Caco-2 (cell line): ENCODE data around the gene DNAJA4. TPM values are rescaled to one million over a fixed set of nuclear protein-coding genes. Genes with fewer than 3 reads are reported as not detected.

Source experiments
- BruUV-seq: library from RNA; stranded (reverse); fragments of 400-500 nt; replicated peaks from 2 replicates; lab custom pipeline; 2021; lab: Mats Ljungman, UMichigan
- CTCF ChIA-PET: fragments of 300-600 bp; sonication (Branson Sonifier 250); formaldehyde crosslinking; loops from one replicate; lab custom pipeline; 2022; ENCODE audit warnings: antibody characterized with exemption; lab: Charles Lee
- POLR2A ChIA-PET: fragments of 300-600 bp; sonication (Branson Sonifier 250); formaldehyde crosslinking; loops from one replicate; lab custom pipeline; 2022; ENCODE audit warnings: antibody characterized with exemption; lab: Charles Lee
- DNase-seq, 2 experiments: peaks; one replicate each; pipeline versions ENCODE4 v3.0.0 to v3.0.0-alpha.2; 2020 to 2022
- H3K27me3 ChIP-seq: replicated peaks from 2 replicates; pipeline ENCODE4 v1.6.0; 2011; ENCODE audit warnings: low read length; ENCODE audit not compliant: control insufficient read depth, insufficient read depth
- H3K36me3 ChIP-seq: 2 replicates; pipeline ENCODE4 v1.5.1; 2011; ENCODE audit warnings: low read length; ENCODE audit not compliant: control insufficient read depth, insufficient read depth
- H3K4me1 ChIP-seq: fragments of 250-450 bp; sonication (Bioruptor Pico); 2 replicates; pipeline ENCODE4 v1.5.1; 2020; ENCODE audit warnings: mild to moderate bottlenecking
- H3K4me3 ChIP-seq: 2 replicates; pipeline ENCODE4 v1.5.1; 2011; ENCODE audit warnings: low read depth, mild to moderate bottlenecking, control low read depth, low read length
- H3K9me3 ChIP-seq: fragments of 250-450 bp; sonication (Bioruptor Pico); 2 replicates; pipeline ENCODE4 v1.5.1; 2020; ENCODE audit warnings: mild to moderate bottlenecking, moderate library complexity
- H3K27ac Mint-ChIP-seq: one replicate; pipeline ENCODE4 v1.8.0; 2022; ENCODE audit warnings: mixed read lengths; ENCODE audit not compliant: unreplicated experiment
- H3K27me3 Mint-ChIP-seq: one replicate; pipeline ENCODE4 v1.8.0; 2022; ENCODE audit warnings: mixed read lengths; ENCODE audit not compliant: insufficient read depth, unreplicated experiment
- H3K36me3 Mint-ChIP-seq: one replicate; pipeline ENCODE4 v1.8.0; 2022; ENCODE audit warnings: mild to moderate bottlenecking, mixed read lengths; ENCODE audit not compliant: insufficient read depth, unreplicated experiment
- H3K4me1 Mint-ChIP-seq: one replicate; pipeline ENCODE4 v1.8.0; 2022; ENCODE audit warnings: low read depth, mixed read lengths; ENCODE audit not compliant: unreplicated experiment
- H3K4me3 Mint-ChIP-seq: one replicate; pipeline ENCODE4 v1.8.0; 2022; ENCODE audit warnings: mild to moderate bottlenecking, moderate library complexity, mixed read lengths; ENCODE audit not compliant: unreplicated experiment
- H3K9me3 Mint-ChIP-seq: one replicate; pipeline ENCODE4 v1.8.0; 2022; ENCODE audit warnings: mixed read lengths; ENCODE audit not compliant: unreplicated experiment
- CTCF ChIP-seq, 2 experiments: fragments of 200-600 bp in 1 of 2; IDR thresholded peaks; 1 replicate in 1 of 2; 2 replicates in 1 of 2; pipeline versions ENCODE4 v1.5.1 to v1.8.0; 2011 to 2022; ENCODE audit warnings: antibody characterized with exemption in 1 of 2, control low read depth in 1 of 2, inconsistent platforms in 1 of 2, low read depth in 1 of 2, low read length in 1 of 2, mild to moderate bottlenecking in 1 of 2, moderate library complexity in 1 of 2; ENCODE audit not compliant: insufficient read depth in 1 of 2, severe bottlenecking in 1 of 2, unreplicated experiment in 1 of 2
- intact Hi-C: fragments of 100-400 bp; cut with micrococcal nuclease; formaldehyde crosslinking; loops from one replicate; pipeline ENCODE4 v1.10.0; 2022; ENCODE audit not compliant: unreplicated experiment
- total RNA-seq: library from RNA; stranded (reverse); gene quantifications from 2 replicates; pipeline ENCODE4 v1.2.3, GENCODE V29; 2022

Gene DNAJA4
- total RNA-seq, 1 experiment from 2014 or later, result 1.1 TPM

DNA sequence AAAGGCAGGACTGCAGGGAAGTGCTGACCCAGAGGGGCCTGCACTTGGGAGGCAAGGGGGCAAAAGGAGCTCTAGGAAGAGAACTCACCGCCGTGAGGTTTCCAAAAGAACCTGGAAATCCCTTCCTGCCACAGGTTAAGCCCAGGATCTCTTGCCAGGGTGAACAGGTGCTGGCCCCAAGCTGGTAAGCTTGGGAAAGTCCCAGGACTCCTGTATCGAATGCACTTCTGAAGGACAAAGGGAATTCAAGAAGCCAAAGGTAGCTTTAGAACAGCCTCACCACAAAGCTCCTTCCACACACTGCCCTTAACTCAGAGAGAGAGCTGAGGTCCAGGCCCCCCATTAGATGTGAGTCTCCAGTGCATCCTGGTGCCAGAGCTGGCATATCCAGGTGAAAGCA, 46.9 kb downstream of the DNAJA4 start:
- H3K36me3 ChIP-seq, result no peaks in the 10 kb centered on the region
- H3K4me1 ChIP-seq, result no peaks in the 10 kb centered on the region
- Mint-ChIP-seq H3K27ac (no peak overlapping the region), H3K4me3 (no peak overlapping the region), H3K9me3 (no peaks in the 10 kb centered on the region), H3K4me1 (no peaks in the 10 kb centered on the region), H3K27me3 (no peaks in the 10 kb centered on the region), H3K36me3 (no peaks in the 10 kb centered on the region)
- H3K4me3 ChIP-seq, result no peak overlapping the region
- DNase-seq, result no peak
- no peaks in the 10 kb centered on the region for H3K27me3 ChIP-seq
- no peaks in the 10 kb centered on the region for H3K9me3 ChIP-seq
- TF ChIP-seq CTCF (IDR thresholded peaks at IDR 0.05; ENCODE audit: insufficient read depth in 1 of 2, low read depth in 1 of 2, low read length in 1 of 2, severe bottlenecking in 1 of 2, unreplicated experiment in 1 of 2), result no peak
- intact Hi-C loops, result no loop called here
- BruUV-seq, result no TSS peak
- ChIA-PET CTCF (interaction anchor here (0.8 to 1.4 kb wide), 3 partner anchors 85 to 112 kb away, joined by 3 to 4 read pairs (median 3); no protein-coding TSS in a partner anchor), POLR2A (interaction anchor here (1.0 kb wide), 1 partner anchor 12 kb away, joined by 3 read pairs; the partner anchor contains the start of gene SKIC8)

DNA sequence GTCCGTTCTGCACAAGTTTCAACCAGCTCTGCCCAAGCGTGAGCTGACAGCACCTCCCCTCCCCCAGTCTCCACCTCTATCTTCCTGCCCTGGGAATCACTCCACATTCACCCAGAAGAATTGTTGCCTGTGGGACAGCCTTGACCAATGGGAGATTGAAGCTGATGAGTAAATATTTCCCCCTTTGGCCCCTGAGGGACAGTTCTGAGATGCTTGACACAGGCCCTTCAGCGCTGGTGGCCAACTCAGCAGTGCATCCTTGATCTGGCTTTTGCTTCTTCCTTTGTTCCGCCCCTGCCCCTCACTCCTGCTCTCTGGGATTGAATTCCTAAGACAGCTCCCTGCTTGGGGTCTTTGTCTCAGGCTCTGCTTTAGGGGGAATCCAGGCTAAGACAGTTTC, 48.2 kb downstream of the DNAJA4 start:
- ChIA-PET CTCF (no interaction called here), POLR2A (no interaction called here)
- H3K27ac Mint-ChIP-seq, result no peak overlapping the region
- H3K9me3 Mint-ChIP-seq, result no peaks in the 10 kb centered on the region
- BruUV-seq, result no TSS peak
- DNase-seq, result no peak
- Histone ChIP-seq H3K36me3 (no peaks in the 10 kb centered on the region), H3K9me3 (no peaks in the 10 kb centered on the region), H3K4me3 (no peak overlapping the region), H3K27me3 (no peaks in the 10 kb centered on the region), H3K4me1 (no peaks in the 10 kb centered on the region)
- no peak overlapping the region for H3K4me3 Mint-ChIP-seq
- H3K27me3 Mint-ChIP-seq, result no peaks in the 10 kb centered on the region
- no peak for TF ChIP-seq CTCF (IDR thresholded peaks at IDR 0.05; ENCODE audit: insufficient read depth in 1 of 2, low read depth in 1 of 2, low read length in 1 of 2, severe bottlenecking in 1 of 2, unreplicated experiment in 1 of 2)
- intact Hi-C loops, result no loop called here
- H3K36me3 Mint-ChIP-seq, result no peaks in the 10 kb centered on the region
- H3K4me1 Mint-ChIP-seq, result no peaks in the 10 kb centered on the region

DNA sequence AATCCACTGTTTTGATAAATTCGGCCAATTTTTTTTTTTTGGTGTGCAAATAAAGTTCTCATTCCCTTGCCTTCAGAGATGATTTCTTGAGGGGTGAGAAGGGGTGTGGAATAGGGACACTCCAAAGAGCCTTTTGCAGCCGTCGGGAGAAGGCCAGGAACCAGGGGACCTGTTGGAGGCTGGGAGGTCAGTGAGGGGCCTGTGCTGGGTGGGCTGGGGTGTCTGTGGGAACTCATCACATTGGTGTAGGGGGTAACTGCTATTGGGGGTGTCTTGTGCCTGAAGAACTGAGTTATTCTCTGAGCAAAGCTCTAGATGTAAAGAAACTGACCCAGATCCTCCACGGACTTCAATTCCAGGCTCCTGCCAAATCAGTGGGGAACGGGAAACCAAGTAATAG, 48.6 kb downstream of the DNAJA4 start:
- Mint-ChIP-seq H3K27ac (no peak overlapping the region), H3K4me1 (no peaks in the 10 kb centered on the region), H3K36me3 (no peaks in the 10 kb centered on the region), H3K4me3 (no peak overlapping the region), H3K27me3 (no peaks in the 10 kb centered on the region), H3K9me3 (no peaks in the 10 kb centered on the region)
- ChIA-PET CTCF (no interaction called here), POLR2A (no interaction called here)
- no peak for DNase-seq
- no peaks in the 10 kb centered on the region for H3K27me3 ChIP-seq
- intact Hi-C loops, result no loop called here
- no peaks in the 10 kb centered on the region for H3K4me1 ChIP-seq
- no peak overlapping the region for H3K4me3 ChIP-seq
- BruUV-seq, result no TSS peak
- H3K36me3 ChIP-seq, result no peaks in the 10 kb centered on the region
- no peaks in the 10 kb centered on the region for H3K9me3 ChIP-seq
- no peak for TF ChIP-seq CTCF (IDR thresholded peaks at IDR 0.05; ENCODE audit: insufficient read depth in 1 of 2, low read depth in 1 of 2, low read length in 1 of 2, severe bottlenecking in 1 of 2, unreplicated experiment in 1 of 2)
